Ishikawa (cell line): ENCODE results near the gene BCORL1.

Experiments
- CEBPB ChIP-seq: IDR thresholded peaks from 2 replicates; pipeline ENCODE4 v1.6.1; 2012
- CREB1 ChIP-seq: IDR thresholded peaks from 2 replicates; pipeline ENCODE4 v1.6.1; 2012; ENCODE audit warnings: low read depth
- EGR1 ChIP-seq: IDR thresholded peaks from 2 replicates; pipeline ENCODE4 v1.6.1; 2012
- EP300 ChIP-seq: IDR thresholded peaks from 2 replicates; pipeline ENCODE4 v1.6.1; 2012; ENCODE audit warnings: borderline replicate concordance
- FOXM1 ChIP-seq: IDR thresholded peaks from 2 replicates; pipeline ENCODE4 v1.6.1; 2012; ENCODE audit warnings: low read depth, borderline replicate concordance
- NFIC ChIP-seq: IDR thresholded peaks from 2 replicates; pipeline ENCODE4 v1.6.1; 2012
- RAD21 ChIP-seq: IDR thresholded peaks from 2 replicates; pipeline ENCODE4 v1.6.1; 2012; ENCODE audit warnings: low read depth
- TAF1 ChIP-seq: IDR thresholded peaks from 2 replicates; pipeline ENCODE4 v1.6.1; 2012; ENCODE audit warnings: low read depth, mild to moderate bottlenecking
- TCF12 ChIP-seq: IDR thresholded peaks from 2 replicates; pipeline ENCODE4 v1.6.1; 2012; ENCODE audit warnings: low read depth
- TEAD4 ChIP-seq: IDR thresholded peaks from 2 replicates; pipeline ENCODE4 v1.6.1; 2012
- YY1 ChIP-seq: IDR thresholded peaks from 2 replicates; pipeline ENCODE4 v1.6.1; 2012; ENCODE audit warnings: low read depth
- ZBTB7A ChIP-seq: IDR thresholded peaks from 2 replicates; pipeline ENCODE4 v1.6.1; 2012; ENCODE audit warnings: low read depth
- TF ChIP-seq, protein P1 (sequence below): IDR thresholded peaks from 2 replicates; pipeline ENCODE4 v1.6.1; 2012
- TF ChIP-seq, protein P2 (sequence below): IDR thresholded peaks from 2 replicates; pipeline ENCODE4 v1.6.1; 2012
- TF ChIP-seq, protein P3 (sequence below): IDR thresholded peaks from 2 replicates; pipeline ENCODE4 v1.6.1; 2012; ENCODE audit warnings: low read depth, mild to moderate bottlenecking

Gene BCORL1

DNA sequence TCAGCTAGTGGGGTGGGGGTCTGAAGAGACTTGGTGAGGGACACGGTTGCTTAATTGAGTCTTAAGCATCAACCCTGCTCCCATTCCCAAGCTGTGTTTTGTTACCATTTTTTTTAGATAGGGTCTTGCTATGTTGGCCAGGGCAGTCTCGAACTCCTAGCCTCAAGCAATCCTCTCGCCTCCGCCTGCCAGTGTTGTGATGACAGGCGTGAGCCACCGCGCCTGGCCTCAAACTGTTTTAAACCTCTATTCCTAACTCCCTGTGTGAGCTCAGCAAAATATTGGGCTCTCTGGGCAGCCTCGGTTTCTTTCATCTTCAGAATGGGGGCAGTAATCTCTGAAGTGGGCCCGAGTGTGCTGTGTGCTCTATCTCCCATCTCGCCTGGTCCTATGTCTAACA is 26.3 kb upstream of the BCORL1 start:
- TF ChIP-seq RAD21 (no peak), YY1 (no peak), TEAD4 (no peak), CREB1 (no peak), EGR1 (no peak), ZBTB7A (no peak), FOXM1 (no peak), CEBPB (no peak), TCF12 (no peak), TAF1 (no peak), NFIC (no peak), EP300 (no peak)
- TF ChIP-seq, protein P1, sequence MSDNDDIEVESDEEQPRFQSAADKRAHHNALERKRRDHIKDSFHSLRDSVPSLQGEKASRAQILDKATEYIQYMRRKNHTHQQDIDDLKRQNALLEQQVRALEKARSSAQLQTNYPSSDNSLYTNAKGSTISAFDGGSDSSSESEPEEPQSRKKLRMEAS = no peak
- TF ChIP-seq, protein P2, sequence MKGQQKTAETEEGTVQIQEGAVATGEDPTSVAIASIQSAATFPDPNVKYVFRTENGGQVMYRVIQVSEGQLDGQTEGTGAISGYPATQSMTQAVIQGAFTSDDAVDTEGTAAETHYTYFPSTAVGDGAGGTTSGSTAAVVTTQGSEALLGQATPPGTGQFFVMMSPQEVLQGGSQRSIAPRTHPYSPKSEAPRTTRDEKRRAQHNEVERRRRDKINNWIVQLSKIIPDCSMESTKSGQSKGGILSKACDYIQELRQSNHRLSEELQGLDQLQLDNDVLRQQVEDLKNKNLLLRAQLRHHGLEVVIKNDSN = no peak
- TF ChIP-seq, protein P3, sequence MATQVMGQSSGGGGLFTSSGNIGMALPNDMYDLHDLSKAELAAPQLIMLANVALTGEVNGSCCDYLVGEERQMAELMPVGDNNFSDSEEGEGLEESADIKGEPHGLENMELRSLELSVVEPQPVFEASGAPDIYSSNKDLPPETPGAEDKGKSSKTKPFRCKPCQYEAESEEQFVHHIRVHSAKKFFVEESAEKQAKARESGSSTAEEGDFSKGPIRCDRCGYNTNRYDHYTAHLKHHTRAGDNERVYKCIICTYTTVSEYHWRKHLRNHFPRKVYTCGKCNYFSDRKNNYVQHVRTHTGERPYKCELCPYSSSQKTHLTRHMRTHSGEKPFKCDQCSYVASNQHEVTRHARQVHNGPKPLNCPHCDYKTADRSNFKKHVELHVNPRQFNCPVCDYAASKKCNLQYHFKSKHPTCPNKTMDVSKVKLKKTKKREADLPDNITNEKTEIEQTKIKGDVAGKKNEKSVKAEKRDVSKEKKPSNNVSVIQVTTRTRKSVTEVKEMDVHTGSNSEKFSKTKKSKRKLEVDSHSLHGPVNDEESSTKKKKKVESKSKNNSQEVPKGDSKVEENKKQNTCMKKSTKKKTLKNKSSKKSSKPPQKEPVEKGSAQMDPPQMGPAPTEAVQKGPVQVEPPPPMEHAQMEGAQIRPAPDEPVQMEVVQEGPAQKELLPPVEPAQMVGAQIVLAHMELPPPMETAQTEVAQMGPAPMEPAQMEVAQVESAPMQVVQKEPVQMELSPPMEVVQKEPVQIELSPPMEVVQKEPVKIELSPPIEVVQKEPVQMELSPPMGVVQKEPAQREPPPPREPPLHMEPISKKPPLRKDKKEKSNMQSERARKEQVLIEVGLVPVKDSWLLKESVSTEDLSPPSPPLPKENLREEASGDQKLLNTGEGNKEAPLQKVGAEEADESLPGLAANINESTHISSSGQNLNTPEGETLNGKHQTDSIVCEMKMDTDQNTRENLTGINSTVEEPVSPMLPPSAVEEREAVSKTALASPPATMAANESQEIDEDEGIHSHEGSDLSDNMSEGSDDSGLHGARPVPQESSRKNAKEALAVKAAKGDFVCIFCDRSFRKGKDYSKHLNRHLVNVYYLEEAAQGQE = no peak

DNA sequence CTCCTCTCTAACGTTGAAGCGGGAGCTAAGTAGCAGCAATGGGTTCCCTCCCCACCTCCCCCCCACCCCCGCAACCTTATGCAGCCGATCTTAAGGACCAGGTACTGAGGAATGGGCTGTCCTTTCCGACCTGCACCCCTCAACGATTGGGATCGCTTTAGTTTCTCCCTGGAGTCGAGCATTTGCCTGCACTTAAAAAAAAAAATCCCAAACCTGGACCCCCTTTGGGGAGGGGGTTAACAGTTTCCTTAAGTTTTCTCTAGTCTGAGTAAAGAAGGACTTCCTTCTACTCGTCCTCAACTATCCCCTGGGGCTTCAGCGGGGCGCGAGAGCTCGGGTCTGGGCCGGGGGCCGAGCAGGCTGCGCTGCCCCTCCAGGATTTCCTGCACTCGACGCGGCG is 25.7 kb upstream of the BCORL1 start:
- TF ChIP-seq TEAD4 = no peak
- TF ChIP-seq ZBTB7A = peak; percentile 26

DNA sequence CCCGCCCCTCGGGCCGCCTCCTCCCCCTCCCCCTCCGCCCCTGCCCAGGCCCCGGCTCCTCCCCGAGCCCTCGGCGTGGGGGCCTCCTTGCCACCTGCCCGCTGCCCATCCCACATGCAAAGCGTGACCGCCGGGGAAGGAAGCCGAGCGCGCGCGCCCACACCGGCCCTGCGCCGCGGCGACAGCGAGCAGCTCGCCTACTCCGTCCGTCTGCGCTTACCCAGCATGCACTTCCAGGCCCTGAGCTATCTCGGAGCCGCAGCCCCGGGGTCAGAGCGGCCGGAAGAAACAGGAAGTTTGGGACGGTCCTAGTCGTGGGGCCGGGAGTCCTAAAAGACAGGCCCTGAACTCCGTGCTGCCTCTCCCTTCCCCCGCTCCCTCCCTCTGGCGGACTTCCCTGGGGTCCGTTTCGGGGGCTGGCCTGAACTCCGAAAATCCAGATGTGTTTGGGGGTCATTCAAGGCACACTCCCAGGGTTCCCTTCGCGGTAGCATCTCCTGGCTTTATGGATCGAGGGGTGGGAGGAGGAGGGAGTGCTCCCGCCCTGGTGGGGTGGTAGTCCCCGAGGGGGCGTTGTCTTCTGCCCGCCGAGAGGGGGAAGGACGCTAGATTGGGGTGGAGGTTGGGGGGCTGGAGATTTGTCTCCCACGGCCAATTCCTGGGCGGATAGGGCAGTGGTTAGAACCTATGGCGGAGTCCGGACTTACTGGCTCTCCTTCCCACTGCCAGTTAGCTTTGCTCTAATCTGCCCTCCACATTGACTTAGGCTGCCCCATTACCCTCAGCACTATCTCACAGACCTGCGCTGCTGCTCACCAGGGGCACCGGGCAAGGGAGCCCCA is 25.0 kb upstream of the BCORL1 start:
- TF ChIP-seq TEAD4 (no peak), ZBTB7A (peak; percentile 19), EGR1 (no peak), TAF1 (0 out of 2 replicates have a peak, but pooled peaks have one; percentile 43), NFIC (no peak)
- TF ChIP-seq, protein P1 = peak; percentile 96

DNA sequence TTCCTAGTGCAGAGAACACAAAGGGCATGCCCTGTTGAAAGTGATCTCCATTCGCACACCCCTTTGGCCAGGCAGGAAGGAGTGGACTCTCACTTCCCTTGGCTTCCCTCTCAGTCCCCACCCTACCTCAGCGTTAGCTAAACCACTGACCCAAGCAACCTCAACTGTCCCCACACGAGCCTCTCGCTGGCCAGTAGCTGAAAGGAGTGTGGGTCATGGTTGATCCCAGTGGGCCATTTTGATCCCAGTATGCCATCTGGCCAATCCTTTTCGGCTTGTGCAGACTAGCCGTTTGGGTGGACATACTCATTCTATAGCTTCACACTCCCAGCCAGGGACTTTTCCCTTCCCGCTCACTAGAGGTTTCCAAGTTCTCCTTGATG is 24.4 kb upstream of the BCORL1 start:
- TF ChIP-seq YY1 = no peak
- no peak for TF ChIP-seq NFIC
- TF ChIP-seq TCF12 = no peak
- TF ChIP-seq, protein P3 = no peak
- no peak for TF ChIP-seq TEAD4
- TF ChIP-seq FOXM1 = no peak
- TF ChIP-seq, protein P1 = no peak
- TF ChIP-seq EP300 = no peak
- TF ChIP-seq ZBTB7A = no peak
- TF ChIP-seq CREB1 = no peak
- no peak for TF ChIP-seq RAD21
- TF ChIP-seq, protein P2 = no peak
- TF ChIP-seq TAF1 = no peak
- TF ChIP-seq EGR1 = no peak
- no peak for TF ChIP-seq CEBPB

DNA sequence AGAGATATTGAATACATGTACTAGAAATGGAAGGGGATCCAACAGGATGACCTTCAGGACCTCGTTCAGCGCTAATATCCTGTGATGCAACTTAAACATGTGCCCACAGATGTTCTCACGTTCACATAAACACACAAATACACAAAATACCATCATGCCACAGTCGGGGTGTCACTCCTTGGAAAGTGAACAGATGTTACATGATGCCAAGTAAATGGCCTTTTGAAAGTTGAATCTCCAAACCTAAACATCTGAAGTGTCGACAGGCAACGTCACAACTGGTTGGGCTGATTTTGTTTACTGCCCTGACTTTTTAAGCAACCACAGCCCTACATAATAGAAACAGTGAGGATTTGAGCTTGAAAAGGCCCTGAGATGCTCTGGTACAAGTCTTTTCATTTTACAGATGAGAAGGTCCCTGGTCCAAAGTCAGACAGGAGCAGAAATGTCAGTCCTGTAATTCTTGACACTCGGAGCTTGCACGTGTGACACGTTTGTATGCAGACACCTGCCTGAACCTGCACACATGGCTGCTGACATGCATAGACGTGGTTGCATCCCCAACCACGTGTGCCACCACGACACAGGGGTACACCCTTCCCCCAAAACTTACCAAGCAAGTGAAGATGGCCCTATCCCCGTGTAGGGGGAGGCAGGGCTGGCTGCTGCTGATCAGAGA is 23.5 kb upstream of the BCORL1 start:
- TF ChIP-seq NFIC (no peak), TAF1 (no peak), EP300 (no peak), FOXM1 (no peak), CREB1 (no peak), TEAD4 (no peak)
- TF ChIP-seq, protein P1 = no peak
